ENCODE measurements around the gene ALPK1.

Gene ALPK1

GRCh38 chr4:112329672-112330375, 32.7 kb downstream of the ALPK1 start:
- DNase-seq = no peak

GRCh38 chr4:112330921-112331320, 33.8 kb downstream of the ALPK1 start:
- DNase-seq = no peak

- DNase-seq = no peak
Observed at GRCh38 chr4:112332398-112332797, 35.2 kb downstream of the ALPK1 start.

- DNase-seq = no peak
Observed at GRCh38 chr4:112340023-112340422, 42.9 kb downstream of the ALPK1 start.

GRCh38 chr4:112341033-112341432, 43.9 kb downstream of the ALPK1 start:
- peak in 1 of 2 experiments; percentile 22 for DNase-seq

GRCh38 chr4:112343330-112344080, 46.3 kb downstream of the ALPK1 start:
- DNase-seq = no peak

- DNase-seq = peak; percentile 35 to 43
Observed at GRCh38 chr4:112348488-112349158, 51.5 kb downstream of the ALPK1 start.

GRCh38 chr4:112352736-112353135, 55.6 kb downstream of the ALPK1 start:
- no peak for DNase-seq

- DNase-seq = no peak
Observed at GRCh38 chr4:112355662-112356061, 58.5 kb downstream of the ALPK1 start.

GRCh38 chr4:112357453-112357852, 60.3 kb downstream of the ALPK1 start:
- DNase-seq = no peak

- no peak for DNase-seq
Observed at GRCh38 chr4:112357897-112358296, 60.7 kb downstream of the ALPK1 start.

GRCh38 chr4:112358415-112358814, 61.2 kb downstream of the ALPK1 start:
- DNase-seq = no peak

GRCh38 chr4:112358952-112359749, 62.0 kb downstream of the ALPK1 start:
- DNase-seq = no peak

- no peak for DNase-seq
Observed at GRCh38 chr4:112361181-112361791, 64.1 kb downstream of the ALPK1 start.

- DNase-seq = no peak
Observed at GRCh38 chr4:112370466-112370865, 73.3 kb downstream of the ALPK1 start.

GRCh38 chr4:112371361-112371760, 74.2 kb downstream of the ALPK1 start:
- no peak for DNase-seq

- no peak for DNase-seq
Observed at GRCh38 chr4:112374850-112375249, 77.7 kb downstream of the ALPK1 start.

- no peak for DNase-seq
Observed at GRCh38 chr4:112377171-112377570, 80.0 kb downstream of the ALPK1 start.

- no peak for DNase-seq
Observed at GRCh38 chr4:112377594-112378242, 80.5 kb downstream of the ALPK1 start.

GRCh38 chr4:112378243-112378620, 81.1 kb downstream of the ALPK1 start:
- DNase-seq = no peak

- no peak for DNase-seq
Observed at GRCh38 chr4:112378858-112379257, 81.7 kb downstream of the ALPK1 start.

GRCh38 chr4:112379306-112379705, 82.1 kb downstream of the ALPK1 start:
- peak in 1 of 2 experiments; percentile 38 for DNase-seq

All from NCI-H1930 (cell line).